ENCODE measurements around the gene HID1. TPM values are rescaled to one million over a fixed set of nuclear protein-coding genes. Genes with fewer than 3 reads are reported as not detected.
"Not testable (repeated sequence)": the region's sequence is repeated elsewhere in the genome, so short reads cannot be mapped to it uniquely, and the experiment has no call there.

Gene HID1
- polyA plus RNA-seq, 3 donors, result 10.4 to 13.1 (median 10.7) TPM

DNA sequence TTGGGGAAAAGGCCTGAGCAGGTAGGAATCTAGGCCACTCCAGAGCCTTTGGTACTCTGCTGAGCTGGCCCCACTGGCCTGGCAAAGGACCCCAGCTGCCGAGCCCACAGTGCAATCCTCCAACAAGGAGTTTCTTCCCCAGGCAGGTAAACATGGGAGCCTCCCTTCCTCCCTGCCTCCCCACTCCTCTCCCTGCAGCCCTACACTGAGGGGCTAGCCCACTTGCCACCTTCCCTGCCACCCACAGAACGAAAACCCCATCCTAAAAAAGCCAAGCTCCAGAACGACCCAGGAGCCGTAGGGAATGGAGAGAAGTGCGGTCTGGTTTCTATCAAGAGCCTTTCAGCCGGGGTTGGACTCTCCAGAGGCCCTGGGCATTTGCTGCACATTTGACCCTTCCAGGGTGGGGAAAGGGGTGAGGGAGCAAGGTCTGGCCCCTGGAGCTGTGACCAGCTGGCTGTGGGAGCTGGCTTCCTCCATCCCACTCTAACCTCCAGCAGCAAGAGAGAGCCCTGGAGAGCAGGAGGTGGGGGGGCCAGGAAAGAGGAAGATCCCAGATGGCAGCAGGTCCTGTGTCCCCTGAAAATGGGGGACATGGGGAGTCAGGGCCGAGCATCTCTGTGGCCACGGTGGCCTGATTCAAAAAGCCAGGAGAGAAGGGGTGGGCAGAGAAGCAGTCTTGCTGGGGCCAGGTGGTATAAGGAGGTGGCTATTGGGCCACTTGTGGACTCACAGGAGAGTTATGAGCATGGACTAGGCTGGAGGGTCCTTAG, 1.3 kb downstream of the HID1 start:
- DNase-seq (ENCODE audit: low read depth in 3 of 3, low spot score in 2 of 3), result no peak

DNA sequence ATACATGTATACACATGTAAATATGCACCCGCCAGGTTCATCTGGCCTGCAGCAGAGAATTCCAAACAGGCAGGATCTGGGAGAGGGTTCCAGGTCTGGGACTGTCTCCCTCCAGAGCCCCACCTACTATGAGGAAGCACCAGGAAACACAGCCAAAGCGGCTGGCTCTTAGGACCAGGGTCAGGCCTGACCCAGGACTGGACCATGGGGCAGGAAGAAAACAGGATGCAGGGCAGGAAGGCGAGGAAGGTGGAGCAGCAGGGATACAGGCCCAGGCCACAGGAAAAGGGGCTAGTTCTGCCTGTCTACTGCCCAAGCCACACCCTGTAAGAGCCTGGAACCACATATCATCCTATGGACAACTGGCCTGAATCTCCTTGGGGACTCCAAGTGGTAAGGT, 2.2 kb downstream of the HID1 start:
- no peak for DNase-seq (ENCODE audit: low read depth in 3 of 3, low spot score in 2 of 3)

DNA sequence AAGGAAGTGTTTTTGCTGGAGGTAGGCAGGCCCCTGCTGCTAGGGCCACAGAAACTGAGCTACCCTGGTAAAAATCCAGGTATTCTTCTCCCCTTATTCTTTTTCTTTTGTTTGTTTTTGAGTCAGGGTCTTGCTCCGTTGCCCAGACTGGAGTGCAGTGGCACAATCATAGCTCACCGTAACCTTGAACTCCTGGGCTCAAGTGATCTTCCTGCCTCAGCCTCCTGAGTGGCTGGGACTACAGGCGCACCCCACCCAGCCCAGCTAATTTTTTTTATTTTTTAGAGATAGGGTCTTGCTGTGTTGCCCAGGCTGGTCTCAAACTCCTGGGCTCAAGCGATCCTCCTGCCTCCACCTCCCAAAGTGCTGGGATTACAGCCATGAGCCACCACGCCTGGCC, 3.1 kb downstream of the HID1 start:
- DNase-seq (ENCODE audit: low read depth in 3 of 3, low spot score in 2 of 3), result not testable (repeated sequence)

DNA sequence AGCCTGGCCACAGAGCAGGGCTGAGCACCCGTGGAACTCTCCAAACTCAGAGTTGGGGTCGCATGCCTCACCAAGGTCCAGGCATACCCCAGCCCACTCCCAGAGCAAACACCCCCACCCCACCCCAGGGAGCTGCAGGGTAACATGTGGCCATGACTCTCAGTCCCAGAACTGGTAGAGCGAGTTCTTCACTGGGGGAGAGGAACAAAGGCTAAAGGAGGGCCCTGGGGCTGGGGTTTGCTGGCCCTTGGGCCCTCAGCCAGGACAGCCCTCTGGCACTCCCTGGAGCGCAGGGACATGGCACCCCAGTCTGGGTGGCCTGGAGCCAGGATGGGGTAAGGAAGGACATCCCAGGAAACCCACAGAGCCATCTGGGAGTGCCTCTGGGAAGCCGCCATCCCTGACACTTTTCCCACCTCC, 4.2 kb downstream of the HID1 start:
- no peak for DNase-seq (ENCODE audit: low read depth in 3 of 3, low spot score in 2 of 3)

DNA sequence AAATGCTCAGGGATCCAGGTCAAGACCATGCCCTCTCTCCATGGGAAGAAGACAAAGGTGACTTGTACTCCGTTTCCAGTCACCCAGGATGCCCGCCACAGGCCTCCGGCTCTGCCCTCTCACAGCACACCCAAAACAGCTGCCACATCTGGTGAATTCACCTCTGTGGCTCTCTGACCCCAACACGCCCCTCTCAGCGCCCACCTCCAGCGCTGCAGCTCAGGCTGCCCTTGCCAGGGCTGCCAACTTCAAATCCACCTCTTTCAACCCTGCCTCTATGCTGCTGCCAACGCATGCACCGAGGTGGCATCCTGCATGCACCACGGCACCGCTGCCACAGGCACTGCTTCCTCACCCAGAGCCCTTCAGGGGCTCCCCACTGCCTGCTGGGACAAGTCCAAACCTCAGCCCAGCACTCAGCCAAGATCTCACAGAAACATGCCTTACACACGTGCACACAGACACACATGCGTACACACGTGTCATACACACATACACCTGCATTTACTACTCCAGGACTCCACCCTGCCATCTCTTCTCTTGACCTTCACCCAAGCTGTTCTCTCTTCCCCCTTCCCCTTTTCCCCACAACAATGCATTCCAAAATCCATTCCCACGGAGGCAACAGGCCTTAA, 7.5 kb downstream of the HID1 start:
- DNase-seq (ENCODE audit: low read depth in 3 of 3, low spot score in 2 of 3), result no peak

DNA sequence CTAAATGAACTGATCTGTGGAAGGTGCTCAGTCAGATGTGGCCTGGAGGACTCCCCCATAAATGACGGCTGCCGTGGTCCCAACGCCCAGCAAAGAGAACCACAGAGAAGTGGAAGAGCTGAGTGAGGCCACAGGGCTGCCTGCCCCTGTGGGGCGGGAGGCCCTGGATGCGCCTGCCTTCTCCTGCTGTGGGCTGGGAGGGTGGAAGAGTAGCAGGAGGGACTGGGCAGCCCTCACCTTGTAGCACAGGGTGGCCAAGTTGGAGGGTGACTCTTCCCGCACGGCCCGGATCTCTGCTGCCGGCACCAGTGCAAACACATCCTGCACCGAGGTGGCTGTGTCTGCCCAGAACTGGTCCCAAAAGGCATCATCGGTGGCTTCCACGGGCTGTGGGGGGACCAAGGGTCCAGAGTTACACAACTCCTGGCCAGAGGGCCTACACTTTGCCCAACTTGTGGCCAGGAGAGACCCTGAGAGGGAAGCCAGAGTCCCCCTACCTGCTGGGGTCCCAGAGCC, 8.3 kb downstream of the HID1 start:
- DNase-seq (ENCODE audit: low read depth in 3 of 3, low spot score in 2 of 3), result no peak

DNA sequence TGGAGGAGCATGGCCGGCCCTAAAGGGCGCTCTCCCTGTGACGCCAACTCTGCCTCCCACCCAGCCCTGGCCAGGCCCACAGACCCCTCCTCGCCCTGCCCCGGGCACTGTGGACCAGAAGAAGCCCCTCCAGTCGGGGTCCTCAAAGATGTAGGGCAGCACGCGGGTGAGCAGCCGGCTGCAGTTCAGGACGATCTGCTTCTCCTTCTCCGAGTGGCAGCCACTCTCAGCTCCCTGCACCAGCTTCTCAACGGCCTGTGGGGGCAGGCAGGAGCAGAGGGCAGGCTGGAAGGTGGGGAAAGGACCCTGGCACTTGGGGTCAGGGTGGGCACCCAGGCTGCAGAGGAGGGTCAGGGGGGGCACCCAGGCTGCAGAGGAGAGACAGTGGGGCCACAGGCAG, 8.9 kb downstream of the HID1 start:
- no peak for DNase-seq (ENCODE audit: low read depth in 3 of 3, low spot score in 2 of 3)

DNA sequence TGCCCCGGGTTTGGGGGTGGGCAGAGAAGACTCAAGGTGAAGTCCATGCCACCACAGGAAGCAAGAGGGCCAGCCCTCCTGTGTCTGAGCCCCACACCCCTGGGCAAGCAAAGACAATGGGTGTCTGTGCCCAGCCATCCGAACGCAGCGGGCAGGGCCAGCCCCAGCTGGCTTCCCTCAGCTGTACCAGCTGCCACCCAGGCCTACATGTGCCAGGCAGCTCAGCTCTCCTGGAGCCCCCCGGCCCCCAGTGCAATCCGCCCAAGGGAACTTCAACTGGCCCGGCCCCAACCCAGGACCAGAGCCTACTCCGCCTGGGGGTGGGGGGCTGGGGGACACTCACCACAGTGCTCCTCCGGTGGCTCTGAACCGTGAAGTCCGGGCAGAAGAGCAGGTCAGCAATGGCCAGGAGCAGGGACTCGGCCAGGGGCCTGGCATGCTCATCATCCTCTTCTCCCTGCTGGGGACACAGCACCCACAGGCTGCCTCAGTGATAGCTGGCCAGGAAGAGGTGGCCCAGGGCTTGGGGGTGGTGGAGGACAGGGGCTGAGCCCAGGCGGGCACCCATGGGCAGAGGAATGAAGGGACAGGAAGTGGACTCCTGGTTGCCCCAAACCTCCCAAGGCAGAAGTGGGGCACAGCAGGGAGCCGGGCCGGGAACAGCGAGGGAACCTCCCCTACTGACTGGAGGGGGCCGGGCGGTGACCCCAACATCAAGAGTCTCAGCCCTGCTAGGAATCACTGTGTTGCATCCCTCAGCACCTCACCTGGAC, 9.8 kb downstream of the HID1 start:
- no peak for DNase-seq (ENCODE audit: low read depth in 3 of 3, low spot score in 2 of 3)

DNA sequence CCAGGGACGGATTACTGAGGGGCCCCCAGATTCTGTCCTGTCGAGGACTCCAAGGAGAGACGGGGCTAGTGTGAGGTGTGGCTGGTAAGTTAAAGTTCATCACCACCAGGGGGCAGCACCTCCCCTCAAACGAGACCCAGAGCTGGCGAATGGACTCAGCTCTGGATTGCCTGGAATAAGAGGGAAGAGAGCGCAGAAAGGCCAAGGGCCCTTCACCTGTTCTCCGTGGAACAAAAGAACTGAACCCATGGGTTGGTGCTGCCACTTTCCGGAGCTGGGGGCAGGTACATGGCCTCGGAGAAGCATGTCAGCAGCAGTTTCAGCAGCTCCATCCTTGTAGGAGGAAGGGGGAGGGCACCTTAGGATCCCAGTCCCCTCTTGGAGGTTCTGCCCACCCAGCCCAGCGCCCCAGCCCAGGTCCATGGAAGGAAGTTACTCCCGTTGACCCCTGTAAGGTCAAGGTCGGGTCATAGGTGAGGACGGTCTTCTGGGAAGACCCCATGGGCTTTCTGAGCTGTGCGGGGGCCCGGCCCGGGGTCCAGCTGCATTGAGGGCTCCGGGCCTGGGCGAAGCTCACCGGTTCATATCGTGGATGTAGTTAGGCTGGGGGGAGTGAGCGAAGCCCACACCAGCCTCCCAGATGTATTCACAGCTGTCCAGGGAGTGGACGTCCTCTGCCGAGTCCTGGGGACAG, 10.8 kb downstream of the HID1 start:
- peak in 1 of 3 donors; percentile 71 for DNase-seq (ENCODE audit: low read depth in 3 of 3, low spot score in 2 of 3)

DNA sequence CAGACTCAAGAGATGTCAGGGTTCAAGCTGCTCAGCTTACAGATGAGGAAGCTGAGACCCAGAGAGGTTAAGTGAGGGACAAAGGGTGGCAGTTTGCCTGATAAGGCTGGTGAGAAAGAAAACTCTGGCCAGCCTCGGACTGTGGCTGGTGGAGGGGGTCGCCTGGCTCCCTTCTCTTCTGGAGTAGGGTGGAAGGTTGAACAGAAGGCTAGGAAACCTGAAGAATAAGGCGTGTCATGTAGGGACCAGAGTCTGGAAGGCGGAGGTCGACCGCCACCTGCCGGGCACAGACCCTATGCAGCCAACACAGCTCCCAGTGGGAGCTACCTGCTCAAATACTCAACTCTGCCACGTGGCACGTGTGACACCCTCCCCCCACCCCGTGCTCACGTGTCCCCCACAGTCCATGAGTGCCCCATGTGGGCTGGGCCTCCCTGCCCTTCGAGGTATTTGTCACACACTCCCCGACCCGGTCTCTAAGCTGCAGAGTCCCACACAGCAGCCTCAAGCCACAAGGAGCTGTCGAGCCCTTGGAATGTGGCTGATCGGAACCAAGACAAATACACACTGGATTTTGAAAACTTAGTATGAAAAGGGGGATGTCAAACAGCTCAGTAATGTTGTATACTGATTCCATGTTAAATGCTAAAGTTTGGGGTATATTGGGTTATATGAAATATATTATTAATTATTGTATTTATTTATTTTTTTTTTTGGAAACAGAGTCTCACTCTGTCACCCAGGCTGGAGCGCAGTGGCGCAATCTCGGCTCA, 11.8 kb downstream of the HID1 start:
- DNase-seq (ENCODE audit: low read depth in 3 of 3, low spot score in 2 of 3), result no peak

DNA sequence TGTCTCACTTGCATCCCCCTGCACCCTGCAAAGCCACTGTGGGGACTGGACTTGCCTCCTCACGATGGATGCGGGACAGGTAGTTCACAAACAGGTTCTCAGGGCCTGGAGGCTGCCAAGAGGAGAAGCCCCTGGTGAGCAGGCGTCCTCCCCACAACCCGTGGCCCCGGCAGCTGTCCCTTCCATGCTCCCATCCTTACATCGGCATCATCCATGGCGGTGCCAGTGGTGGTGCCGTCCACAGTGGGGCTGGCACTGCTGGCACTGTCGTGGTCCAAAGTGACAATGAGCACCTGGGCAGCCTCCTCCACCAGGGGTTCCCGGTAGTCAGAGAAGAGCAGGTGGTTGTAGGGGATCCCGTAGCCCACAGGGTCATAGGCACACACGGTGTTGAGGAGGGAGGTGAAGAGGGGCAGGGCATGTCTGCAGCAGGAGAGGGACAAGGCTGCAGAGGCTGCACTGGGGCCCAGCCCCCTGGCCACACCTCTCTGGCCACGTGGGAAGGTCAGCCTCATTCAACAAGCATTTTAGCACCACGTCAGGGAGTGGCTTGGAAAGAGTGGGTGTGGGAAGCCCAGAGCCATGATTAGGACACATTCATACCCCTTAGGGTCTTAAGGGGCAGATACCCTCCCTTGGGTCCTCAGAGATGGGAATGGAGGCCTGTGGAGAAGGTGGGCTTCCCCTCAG, 12.6 kb downstream of the HID1 start:
- no peak for DNase-seq (ENCODE audit: low read depth in 3 of 3, low spot score in 2 of 3)

DNA sequence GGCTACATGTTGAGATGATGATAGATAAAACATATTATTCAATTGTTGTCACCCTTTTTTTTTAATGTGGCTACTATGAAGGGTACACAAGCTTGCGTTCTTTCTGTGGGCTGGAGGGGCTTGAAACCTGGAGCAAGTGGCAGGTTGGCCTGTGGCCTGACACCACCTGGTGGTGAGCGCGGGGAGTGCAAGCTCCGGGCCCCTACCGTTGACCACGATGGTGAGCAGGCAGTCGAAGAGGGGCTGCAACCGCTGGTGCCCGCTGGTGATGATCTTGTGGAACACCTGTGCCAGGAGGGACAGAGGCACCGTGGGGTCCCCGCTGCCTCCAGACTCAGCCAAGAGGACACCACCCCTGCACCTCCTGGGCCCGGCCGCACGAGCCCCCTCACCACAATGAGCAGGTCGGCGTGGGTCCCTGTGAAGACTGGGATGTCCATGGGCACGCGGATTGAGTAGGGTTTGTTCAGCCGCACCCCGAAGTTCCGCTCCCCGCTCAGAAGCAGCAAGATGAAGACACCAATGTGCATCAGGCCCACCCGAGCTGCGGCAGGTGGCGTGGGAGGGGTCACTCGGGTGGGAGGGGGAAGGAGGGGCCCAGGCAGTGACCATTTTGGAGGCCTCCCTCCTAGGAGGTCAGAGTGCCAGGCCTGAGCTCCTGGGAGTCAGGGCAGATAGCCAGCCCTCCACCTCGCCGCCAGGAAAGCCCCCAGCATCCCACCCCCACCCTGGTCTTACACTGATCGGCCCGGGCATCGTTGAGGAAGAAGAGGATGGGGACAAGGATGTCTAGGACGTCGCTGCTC, 14.4 kb downstream of the HID1 start:
- DNase-seq (ENCODE audit: low read depth in 3 of 3, low spot score in 2 of 3), result no peak

DNA sequence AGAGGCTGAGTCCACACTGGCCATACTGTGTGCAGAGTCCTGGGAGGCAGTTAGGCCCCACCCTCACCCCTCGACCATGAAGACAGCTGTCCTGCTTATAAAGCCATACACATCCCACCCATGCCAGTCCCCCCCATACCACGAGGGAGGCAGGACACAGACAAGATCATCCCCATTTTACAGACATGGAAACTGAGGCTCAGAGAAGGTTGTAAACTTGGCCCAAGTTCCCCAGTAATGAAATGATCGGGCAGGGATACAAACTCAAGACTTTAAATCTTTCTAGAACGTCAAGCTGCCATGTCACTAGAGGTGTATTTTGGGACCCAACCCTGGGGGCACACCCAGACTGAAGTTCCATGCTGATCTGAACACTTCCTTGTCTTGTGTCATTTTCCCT, 16.5 kb downstream of the HID1 start:
- no peak for DNase-seq (ENCODE audit: low read depth in 3 of 3, low spot score in 2 of 3)

DNA sequence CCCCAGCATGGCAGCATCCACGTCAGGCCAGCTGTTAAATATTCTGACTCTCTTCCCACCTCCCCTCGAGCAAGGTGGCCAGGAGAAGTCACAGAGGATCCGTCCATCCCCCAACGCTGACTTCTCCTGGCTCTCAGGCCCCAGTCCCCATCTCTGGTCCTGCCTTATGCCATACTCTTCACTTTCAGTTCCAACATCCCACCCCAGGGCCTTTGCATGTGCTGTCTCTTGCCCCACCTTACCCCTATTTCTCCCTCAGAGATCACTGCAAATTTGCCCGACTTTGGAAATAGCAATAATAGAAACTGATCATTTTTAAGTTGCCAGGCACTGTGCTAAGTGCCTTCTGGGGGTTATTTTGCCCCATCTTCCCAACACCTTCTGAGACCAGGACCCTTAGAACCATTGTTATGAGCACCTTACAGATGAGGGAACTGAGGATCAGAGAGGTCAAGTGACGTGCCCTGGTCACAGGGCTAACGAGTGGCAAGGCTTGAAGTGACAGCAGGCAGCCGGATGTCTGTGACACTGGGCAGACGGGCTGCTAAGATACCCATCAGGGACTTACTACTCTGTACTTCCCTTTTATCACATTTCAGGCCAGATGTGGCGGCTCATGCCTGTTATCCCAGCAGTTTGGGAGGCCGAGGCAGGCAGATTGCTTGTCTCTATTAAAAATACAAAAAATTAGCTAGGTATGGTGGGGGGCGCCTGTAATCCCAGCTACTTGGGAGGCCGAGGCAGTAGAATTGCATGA, 17.7 kb downstream of the HID1 start:
- no peak for DNase-seq (ENCODE audit: low read depth in 3 of 3, low spot score in 2 of 3)

DNA sequence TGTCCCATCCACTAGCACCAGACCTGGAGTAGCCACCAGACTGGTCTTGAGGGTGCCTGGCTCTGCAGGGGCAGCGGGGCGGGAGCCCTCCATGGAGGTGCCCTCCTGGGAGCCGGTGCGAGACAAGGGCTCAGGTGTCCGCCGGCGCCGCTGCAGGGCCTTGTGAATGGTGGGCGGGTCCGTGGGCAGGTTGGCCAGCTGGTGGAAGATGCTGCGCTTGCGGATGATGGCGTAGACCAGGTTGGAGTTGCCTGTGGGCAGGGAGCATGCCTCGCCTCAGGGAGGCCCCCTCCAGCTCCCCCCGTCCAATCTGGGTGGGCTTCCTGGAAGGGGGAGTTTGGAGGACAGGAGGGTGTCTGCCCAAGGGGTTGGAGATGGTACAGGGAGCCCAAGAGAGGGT, 18.4 kb downstream of the HID1 start:
- DNase-seq (ENCODE audit: low read depth in 3 of 3, low spot score in 2 of 3), result no peak

DNA sequence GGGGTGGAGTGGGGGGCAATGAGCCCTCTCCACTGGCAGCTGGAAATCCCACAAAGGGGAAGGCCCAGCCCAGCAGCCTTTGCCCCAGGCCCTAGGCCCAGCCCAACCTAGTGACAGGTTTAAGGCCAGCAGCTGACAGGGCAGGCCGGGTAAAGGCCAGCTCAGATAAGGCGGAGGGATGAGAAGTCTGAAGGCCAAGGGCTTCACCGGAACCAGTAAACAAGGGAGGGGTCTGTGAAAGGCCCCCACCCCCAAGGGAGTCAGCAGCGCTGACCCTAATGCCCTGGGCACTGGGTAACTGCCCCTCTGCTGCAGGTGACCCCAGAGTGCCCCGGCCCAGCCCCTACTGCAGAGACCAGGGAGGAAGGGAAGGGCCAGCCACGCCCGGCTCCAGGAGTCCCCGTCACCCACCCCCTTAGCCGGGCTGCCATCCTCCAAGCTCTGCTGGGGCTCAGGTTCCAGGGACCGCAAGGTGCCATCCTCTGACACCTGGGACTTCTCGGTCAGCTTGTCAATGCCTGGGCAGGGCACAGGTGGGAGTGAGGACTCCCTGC, 19.3 kb downstream of the HID1 start:
- no peak for DNase-seq (ENCODE audit: low read depth in 3 of 3, low spot score in 2 of 3)

DNA sequence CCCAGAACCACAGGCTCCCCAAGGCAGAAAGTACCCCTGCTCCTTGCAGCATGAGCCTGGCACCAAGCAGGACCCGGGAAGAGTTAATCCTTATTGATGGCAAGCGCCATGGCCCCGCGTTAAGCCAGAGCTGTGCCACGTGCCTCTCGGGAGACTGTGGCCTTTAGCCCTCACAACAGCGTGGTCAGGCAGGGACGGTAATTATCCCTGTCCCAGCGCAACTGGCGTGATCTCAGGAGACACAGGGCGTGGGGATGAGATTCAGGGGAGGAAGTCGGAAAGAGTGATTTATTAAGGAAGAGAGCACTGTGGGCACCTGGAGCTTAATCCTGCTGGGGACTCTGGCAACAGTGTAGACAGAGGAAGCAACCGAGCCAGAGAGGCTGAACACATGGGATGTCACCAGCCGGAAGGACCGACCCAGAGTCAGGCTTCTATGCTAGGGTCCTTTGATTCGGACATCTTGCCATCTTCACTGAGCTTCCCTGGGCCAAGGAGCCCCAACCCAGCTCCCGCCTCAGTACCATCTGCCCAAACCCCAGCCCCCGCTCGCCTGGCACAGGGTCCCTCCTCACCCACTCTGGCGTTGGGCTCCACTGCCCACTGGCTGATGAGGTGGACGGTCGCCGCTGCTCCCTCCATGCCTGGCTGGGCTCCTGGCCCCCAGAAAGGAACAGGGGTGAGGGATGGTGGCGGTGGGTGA, 20.0 kb downstream of the HID1 start:
- DNase-seq (ENCODE audit: low read depth in 3 of 3, low spot score in 2 of 3), result no peak
